ENCODE data around the gene SEH1L.

GRCh38 chr18:12960395-12960794, 12.6 kb downstream of the SEH1L start:
- TF ChIP-seq CTCF (conservative IDR thresholded peaks at IDR 0.05): no peak
- TF ChIP-seq EZH2 (IDR thresholded peaks at IDR 0.05; ENCODE audit: low read depth): no peak

Measured in PC-9 (cell line).